LNCAP (cell line): ENCODE results near the gene MMP13.

Experiments
- CTCF ChIP-seq: fragments of 450-650 bp; IDR thresholded peaks from 2 replicates; pipeline ENCODE4 v1.5.1; 2017; ENCODE audit warnings: mild to moderate bottlenecking

Gene MMP13

DNA sequence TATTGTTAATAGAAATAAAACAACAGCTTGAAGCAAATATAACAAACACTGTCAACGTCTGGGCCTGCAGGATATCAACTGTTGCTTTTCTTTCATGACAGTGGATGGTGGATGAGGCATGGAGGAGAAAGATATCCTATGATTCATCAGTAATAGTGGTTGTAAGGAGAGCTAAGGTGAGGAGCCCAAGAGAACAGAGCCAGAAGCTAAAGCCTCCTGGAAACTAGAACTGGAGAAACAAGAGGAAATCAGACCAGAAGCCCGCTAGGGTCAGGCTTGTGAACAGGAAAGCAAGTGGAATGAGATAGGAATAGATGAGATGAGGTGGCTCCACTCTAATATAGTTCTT lies 43.1 kb downstream of the MMP13 start:
- TF ChIP-seq CTCF, result no peak

GRCh38 chr11:102911758-102912481 lies 43.6 kb downstream of the MMP13 start:
- TF ChIP-seq CTCF, result no peak

DNA sequence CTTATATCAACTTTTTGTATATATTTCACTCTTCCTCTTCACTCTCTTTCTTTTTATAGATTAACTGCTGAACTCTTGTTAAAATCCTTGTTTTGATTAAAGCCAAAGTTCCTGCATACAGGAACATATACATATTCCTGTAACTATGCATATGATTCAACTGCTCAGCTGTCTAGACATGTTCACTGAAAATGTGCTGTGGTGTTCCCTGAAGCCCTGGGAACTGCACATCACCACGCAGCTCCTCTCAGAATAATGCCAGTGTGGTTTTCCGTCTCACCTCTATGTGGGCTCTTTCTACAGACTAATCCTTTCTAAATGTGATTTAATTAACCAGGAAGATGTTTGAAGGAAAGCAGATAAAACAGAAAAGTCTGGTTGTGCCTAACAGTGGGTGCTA lies 55.2 kb downstream of the MMP13 start:
- no peak for TF ChIP-seq CTCF
